HG02885 (cell line): ENCODE results near the gene PRMT9.

Experiments used
- ATAC-seq: cut with Tn5 transposase; IDR thresholded peaks from one replicate; pipeline ENCODE4 v1.9.1; 2021; ENCODE audit warnings: mild to moderate bottlenecking; ENCODE audit not compliant: unreplicated experiment, poor library complexity

The PRMT9 gene

GRCh38 chr4:147683188-147683591, 773 bp downstream of the PRMT9 start:
- no peak for ATAC-seq

GRCh38 chr4:147682755-147683154, 1.2 kb downstream of the PRMT9 start:
- no peak for ATAC-seq

GRCh38 chr4:147678796-147679549, 5.0 kb downstream of the PRMT9 start:
- ATAC-seq, result no peak

GRCh38 chr4:147678106-147678505, 5.9 kb downstream of the PRMT9 start:
- ATAC-seq, result no peak

GRCh38 chr4:147674496-147674895, 9.5 kb downstream of the PRMT9 start:
- ATAC-seq, result no peak

- ATAC-seq, result no peak
Observed at GRCh38 chr4:147674073-147674472, 9.9 kb downstream of the PRMT9 start.

- no peak for ATAC-seq
Observed at GRCh38 chr4:147658501-147658900, 25.5 kb downstream of the PRMT9 start.

GRCh38 chr4:147655639-147656038, 28.3 kb downstream of the PRMT9 start:
- ATAC-seq, result no peak

GRCh38 chr4:147651563-147651962, 32.4 kb downstream of the PRMT9 start:
- peak; percentile 59 for ATAC-seq

GRCh38 chr4:147648656-147649055, 35.3 kb downstream of the PRMT9 start:
- ATAC-seq, result no peak

GRCh38 chr4:147645099-147645498, 38.9 kb downstream of the PRMT9 start:
- ATAC-seq, result no peak

- no peak for ATAC-seq
Observed at GRCh38 chr4:147644471-147644870, 39.5 kb downstream of the PRMT9 start.

- no peak for ATAC-seq
Observed at GRCh38 chr4:147643616-147644015, 40.3 kb downstream of the PRMT9 start.

GRCh38 chr4:147640331-147640730, 43.6 kb downstream of the PRMT9 start:
- ATAC-seq, result no peak

- no peak for ATAC-seq
Observed at GRCh38 chr4:147639388-147639787, 44.6 kb downstream of the PRMT9 start.

- ATAC-seq, result peak; percentile 83
Observed at GRCh38 chr4:147638942-147639341, 45.0 kb downstream of the PRMT9 start.

GRCh38 chr4:147638365-147638764, 45.6 kb downstream of the PRMT9 start:
- no peak for ATAC-seq

- ATAC-seq, result no peak
Observed at GRCh38 chr4:147635348-147635747, 48.6 kb downstream of the PRMT9 start.

GRCh38 chr4:147633643-147634042, 50.3 kb downstream of the PRMT9 start:
- ATAC-seq, result no peak

- no peak for ATAC-seq
Observed at GRCh38 chr4:147633113-147633512, 50.9 kb downstream of the PRMT9 start.

- no peak for ATAC-seq
Observed at GRCh38 chr4:147629783-147630730, 53.9 kb downstream of the PRMT9 start.
